Measurements from ENCODE around the gene OR10A4.
"Not testable (repeated sequence)": the region's sequence is repeated elsewhere in the genome, so short reads cannot be mapped to it uniquely, and the experiment has no call there.

OR10A4 gene

DNA sequence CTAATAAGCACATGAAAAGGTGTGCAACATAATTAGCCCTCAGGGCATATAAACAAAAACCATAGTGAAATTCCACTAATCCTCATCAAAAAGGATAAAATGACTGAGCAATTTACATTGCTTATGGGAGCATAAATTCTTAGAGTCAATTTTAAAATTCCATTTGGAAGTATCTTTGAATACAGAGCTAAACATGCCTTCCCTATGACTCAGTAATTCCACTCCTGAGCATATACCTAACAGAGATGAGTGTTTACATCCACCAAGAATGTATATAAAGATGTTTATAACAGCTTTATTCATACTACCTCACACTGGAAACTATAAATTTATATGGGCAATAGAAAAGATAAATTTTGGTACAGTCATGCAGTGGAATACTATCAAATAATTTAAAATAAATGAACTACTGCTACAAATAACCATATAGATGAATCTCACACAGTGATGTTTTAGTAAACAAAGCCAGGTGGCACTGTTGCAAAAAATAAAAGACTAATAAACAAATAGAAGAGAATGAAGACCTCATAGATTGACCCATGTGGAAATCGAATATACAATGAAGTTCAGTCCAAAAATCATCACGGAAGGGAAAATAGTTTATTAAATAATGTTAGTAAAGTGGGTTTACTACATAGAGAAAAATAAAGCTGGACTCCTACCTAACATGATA is 24.0 kb downstream of the OR10A4 start:
- DNase-seq, result no peak

DNA sequence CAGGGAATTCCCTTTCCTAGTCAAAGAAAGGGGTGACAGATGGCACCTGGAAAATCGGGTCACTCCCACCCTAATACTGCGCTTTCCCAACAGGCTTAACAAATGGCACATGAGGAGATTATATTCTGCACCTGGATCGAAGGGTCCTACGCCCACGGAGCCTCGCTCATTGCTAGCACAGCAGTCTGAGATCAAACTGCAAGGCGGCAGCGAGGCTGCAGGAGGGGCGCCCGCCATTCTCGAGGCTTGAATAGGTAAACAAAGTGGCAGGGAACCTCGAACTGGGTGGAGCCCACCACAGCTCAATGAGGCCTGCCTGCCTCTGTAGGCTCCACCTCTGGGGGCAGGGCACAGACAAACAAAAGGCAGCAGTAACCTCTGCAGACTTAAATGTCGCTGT is 28.4 kb downstream of the OR10A4 start:
- DNase-seq, result not testable (repeated sequence)

- no peak for DNase-seq
Observed at GRCh38 chr11:6911378-6911777, 35.0 kb downstream of the OR10A4 start.

DNA sequence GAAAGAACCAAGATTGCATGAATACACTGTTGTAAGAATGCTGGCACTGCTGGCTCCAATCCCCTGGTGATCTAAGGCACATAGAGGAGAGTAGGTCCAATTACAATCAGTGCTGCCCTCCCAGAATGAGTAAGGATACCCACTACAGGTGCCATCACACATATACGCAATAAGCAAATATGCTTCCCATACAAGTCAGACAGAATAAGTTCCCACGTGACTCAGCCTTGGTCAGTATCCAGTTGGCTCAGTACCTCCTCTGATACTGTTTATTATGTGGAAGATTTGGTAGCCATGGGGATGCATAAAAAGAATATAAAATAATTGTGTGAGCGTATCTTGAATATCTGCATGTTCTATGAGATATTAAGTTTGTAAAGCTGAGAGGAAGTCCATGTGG is 35.5 kb downstream of the OR10A4 start:
- DNase-seq, result no peak

GRCh38 chr11:6919698-6920097 is 43.3 kb downstream of the OR10A4 start:
- no peak for DNase-seq

- DNase-seq, result no peak
Observed at GRCh38 chr11:6920702-6921101, 44.3 kb downstream of the OR10A4 start, which contains the start of gene OR2D3. Gene OR2D3, plus strand, starts transcription at chr11:6921002. Its CDS starts 0 bp downstream, at chr11:6921002.

DNA sequence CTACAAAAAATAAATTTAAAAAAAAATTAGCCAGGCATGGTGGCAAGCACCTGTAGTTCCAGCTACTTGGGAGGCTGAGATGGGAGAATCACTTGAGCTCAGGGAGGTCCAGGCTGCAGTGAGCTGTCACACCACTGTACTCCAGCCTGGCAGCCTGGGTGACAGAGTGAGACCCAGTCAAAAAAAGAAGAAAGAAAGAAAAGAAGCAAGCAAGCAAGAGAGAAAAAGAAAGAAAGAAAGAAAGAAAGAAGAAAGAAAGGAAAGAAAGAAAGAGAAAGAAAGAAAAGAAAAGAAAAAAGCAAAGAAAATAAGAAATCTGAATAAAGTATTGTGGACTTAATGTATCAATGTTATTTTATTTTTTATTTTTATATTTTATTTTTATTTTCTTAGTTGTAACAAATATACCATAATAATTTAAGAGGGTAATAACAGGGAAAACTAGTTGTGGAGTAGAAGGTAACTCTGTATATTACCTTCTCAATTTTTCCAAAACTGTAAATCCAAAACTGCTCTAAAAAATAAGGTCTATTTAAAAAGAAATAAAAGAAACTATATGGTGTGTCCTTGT is 48.7 kb downstream of the OR10A4 start:
- no peak for DNase-seq

- no peak for DNase-seq
Observed at GRCh38 chr11:6925636-6926207, 49.3 kb downstream of the OR10A4 start.

GRCh38 chr11:6926208-6927029 is 50.0 kb downstream of the OR10A4 start, which contains the start of gene ZNF215:
Gene ZNF215, plus strand, starts transcription at chr11:6926426. Its CDS starts 5,847 bp downstream, at chr11:6932273.
- peak in 2 of 14 donors; percentile 18 to 40 for DNase-seq

DNA sequence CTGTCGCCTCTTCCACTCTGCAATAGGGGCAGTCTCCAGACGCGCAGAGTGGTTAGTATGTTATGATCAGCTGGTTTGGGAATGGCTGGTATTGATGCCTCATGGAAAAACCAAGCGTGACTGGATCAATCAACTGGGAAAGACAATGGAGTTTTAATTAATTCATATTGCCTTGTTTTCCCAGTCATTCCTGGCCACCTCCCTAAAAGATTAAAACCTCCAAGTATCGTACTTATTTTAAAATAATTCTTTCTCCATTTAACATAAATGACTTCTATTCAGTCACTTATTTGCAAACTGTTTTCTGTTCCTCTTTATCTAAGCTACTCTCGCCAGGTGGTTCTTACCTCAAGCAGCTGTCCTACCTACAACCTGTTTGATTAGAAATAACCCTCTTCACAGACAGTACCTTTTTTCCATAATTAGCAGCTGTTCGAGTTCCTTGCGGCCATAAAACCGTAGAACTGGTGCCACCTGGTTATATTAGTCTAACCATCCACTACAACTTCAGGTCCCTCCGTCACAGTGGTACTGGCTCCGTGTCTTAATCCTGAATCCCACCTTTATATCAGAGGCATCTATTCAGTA is 50.7 kb downstream of the OR10A4 start:
- no peak for DNase-seq

Data from C1 segment of cervical spinal cord (tissue), 14 donors.